ENCODE measurements around the gene ENTPD2. TPM values are rescaled to one million over a fixed set of nuclear protein-coding genes. Genes with fewer than 3 reads are reported as not detected.

ENTPD2 gene
- total and polyA plus RNA-seq, 2 donors (not counting 3 experiments of a cell fraction or from before 2014, with no cell fraction given): not detected

DNA sequence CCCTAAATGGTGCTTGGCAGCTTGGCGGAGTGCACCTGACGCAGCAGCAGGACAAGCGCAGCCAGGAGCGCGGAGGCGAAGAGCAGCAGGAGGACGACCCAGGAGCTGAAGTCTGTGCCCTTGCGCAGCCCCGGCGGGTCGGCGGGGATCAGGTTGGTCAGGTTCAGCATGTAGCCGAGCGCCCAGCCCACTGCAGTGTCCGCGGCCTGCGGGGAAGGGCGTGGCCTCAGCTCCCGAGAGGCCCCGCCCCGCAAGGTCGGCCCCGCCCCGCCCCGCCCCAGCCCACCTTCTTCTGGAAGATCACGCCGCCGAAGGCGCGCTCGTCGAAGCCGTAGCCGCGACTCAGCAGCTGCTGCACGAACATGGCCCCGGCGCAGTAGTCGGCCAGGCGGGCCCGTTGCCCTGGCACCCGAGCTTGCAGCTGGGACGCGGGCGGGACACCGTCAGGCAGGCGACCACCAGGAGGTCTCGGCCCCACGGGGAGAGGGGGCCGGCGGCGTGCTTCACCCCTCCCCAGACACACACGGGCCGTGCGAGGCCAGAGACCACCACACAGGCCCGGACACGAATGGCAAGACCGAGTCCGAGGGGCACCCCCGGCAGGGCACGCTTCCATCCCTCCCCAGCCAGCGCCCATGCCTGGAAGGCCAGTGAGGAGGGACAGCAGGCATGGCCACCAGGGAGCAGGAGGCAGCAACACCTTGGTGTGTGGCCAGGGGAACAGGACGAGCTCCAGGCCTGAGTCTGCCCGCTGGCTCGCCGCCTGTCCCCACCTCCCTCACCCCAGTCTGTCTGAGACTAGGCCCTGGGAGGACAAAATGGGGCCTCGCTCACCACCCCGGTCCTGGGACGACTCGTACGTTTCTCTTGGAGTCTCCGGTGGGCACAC lies 5.0 kb downstream of the ENTPD2 start:
- no peaks in the 10 kb centered on the region for H3K9me3 ChIP-seq (replicated peaks; ENCODE audit: control insufficient read depth, insufficient read depth, low read length)
- FAIRE-seq (no peak), DNase-seq (ENCODE audit: low read depth, low spot score) (no peak)
- no peaks in the 10 kb centered on the region for H3K9me1 ChIP-seq (replicated peaks; ENCODE audit: control insufficient read depth, extremely low read depth, insufficient read depth, low read length)
- dilution Hi-C loops (cut with MboI; ENCODE audit: extremely low pct_ligation_motif_present, low sequenced_read_pairs) (no loop called here), intact Hi-C loops (cut with micrococcal nuclease) (no loop called here)
- H3K9ac ChIP-seq (replicated peaks; ENCODE audit: extremely low read depth, insufficient read depth, low read length): no peak overlapping the region
- H2AFZ ChIP-seq (ENCODE audit: low read depth, low read length): no peak overlapping the region
- H3K4me1 ChIP-seq (ENCODE audit: control insufficient read depth, extremely low read depth, insufficient read depth, low read length): peaks cover 18% of the 10 kb centered on the region
- no peaks in the 10 kb centered on the region for H3K36me3 ChIP-seq (ENCODE audit: control insufficient read depth in 2 of 2, extremely low read depth in 1 of 2, insufficient read depth in 2 of 2, low read length in 2 of 2)
- no peak overlapping the region for H3K4me3 ChIP-seq (replicated peaks in 1 of 3; ENCODE audit: insufficient read depth in 1 of 3, low read depth in 1 of 3, low read length in 3 of 3)
- CTCF ChIA-PET: interaction anchor here (0.8 to 4.7 kb wide), 11 partner anchors 9 to 242 kb away, joined by 3 to 152 read pairs (median 6); partner anchors contain the start of genes FUT7, RABL6, RNF224 and SAPCD2
- H3K27me3 ChIP-seq (ENCODE audit: control insufficient read depth in 2 of 2, insufficient read depth in 2 of 2, low read length in 2 of 2): peaks cover 8 to 16% of the 10 kb centered on the region in 2 experiments
- H4K20me1 ChIP-seq (replicated peaks; ENCODE audit: control insufficient read depth, extremely low read depth, insufficient read depth, low read length): no peaks in the 10 kb centered on the region
- POLR2A ChIA-PET: no interaction called here
- H3K27ac ChIP-seq (ENCODE audit: insufficient read depth, low read depth, low read length): no peak overlapping the region
- BruUV-seq (replicated peaks): no TSS peak
- no peak for TF ChIP-seq MYC (IDR thresholded peaks at IDR 0.05; ENCODE audit: low read depth, low read length)
- TF ChIP-seq GATA2 (IDR thresholded peaks at IDR 0.05; ENCODE audit: insufficient read depth, insufficient read length, low read depth, low read length): no peak
- no peak for TF ChIP-seq POLR2AphosphoS5 (IDR thresholded peaks at IDR 0.05; ENCODE audit: insufficient read depth, low read depth, low read length)
- no peak for TF ChIP-seq JUN (IDR thresholded peaks at IDR 0.05; ENCODE audit: borderline replicate concordance, insufficient read depth, insufficient read length, low read depth)
- no peak for TF ChIP-seq EZH2 (IDR thresholded peaks at IDR 0.05; ENCODE audit: borderline replicate concordance, low read depth, low read length, severe bottlenecking)
- TF ChIP-seq, protein P1, sequence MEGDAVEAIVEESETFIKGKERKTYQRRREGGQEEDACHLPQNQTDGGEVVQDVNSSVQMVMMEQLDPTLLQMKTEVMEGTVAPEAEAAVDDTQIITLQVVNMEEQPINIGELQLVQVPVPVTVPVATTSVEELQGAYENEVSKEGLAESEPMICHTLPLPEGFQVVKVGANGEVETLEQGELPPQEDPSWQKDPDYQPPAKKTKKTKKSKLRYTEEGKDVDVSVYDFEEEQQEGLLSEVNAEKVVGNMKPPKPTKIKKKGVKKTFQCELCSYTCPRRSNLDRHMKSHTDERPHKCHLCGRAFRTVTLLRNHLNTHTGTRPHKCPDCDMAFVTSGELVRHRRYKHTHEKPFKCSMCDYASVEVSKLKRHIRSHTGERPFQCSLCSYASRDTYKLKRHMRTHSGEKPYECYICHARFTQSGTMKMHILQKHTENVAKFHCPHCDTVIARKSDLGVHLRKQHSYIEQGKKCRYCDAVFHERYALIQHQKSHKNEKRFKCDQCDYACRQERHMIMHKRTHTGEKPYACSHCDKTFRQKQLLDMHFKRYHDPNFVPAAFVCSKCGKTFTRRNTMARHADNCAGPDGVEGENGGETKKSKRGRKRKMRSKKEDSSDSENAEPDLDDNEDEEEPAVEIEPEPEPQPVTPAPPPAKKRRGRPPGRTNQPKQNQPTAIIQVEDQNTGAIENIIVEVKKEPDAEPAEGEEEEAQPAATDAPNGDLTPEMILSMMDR (IDR thresholded peaks at IDR 0.05; ENCODE audit: extremely low read depth in 1 of 2, insufficient read depth in 1 of 2, low read depth in 1 of 2, low read length in 2 of 2): no peak
- no peak for TF ChIP-seq FOS (IDR thresholded peaks at IDR 0.05; ENCODE audit: borderline replicate concordance, insufficient read depth, low read length)
- TF ChIP-seq, protein P2, sequence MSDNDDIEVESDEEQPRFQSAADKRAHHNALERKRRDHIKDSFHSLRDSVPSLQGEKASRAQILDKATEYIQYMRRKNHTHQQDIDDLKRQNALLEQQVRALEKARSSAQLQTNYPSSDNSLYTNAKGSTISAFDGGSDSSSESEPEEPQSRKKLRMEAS (IDR thresholded peaks at IDR 0.05; ENCODE audit: insufficient read depth, insufficient read length): no peak
- TF ChIP-seq POLR2A (IDR thresholded peaks at IDR 0.05; ENCODE audit: low read depth, low read length): no peak
- peaks cover 16% of the 10 kb centered on the region for H3K79me2 ChIP-seq (ENCODE audit: control insufficient read depth, insufficient read depth, low read length)
- no peak overlapping the region for H3K4me2 ChIP-seq (ENCODE audit: insufficient read depth, low read length)
